OCI-LY1 (cell line): ENCODE results near the gene CD226.

Experiments used
- CTCF ChIP-seq: fragments of 200-600 bp; sonication (generic), shearing (Covaris generic); IDR thresholded peaks from 2 replicates; pipeline ENCODE4 v1.5.1; 2017; ENCODE audit warnings: mild to moderate bottlenecking, antibody characterized with exemption, low read length, moderate library complexity, mixed read lengths
- EZH2 ChIP-seq: fragments of 200-600 bp; sonication (generic), shearing (Covaris generic); IDR thresholded peaks from 2 replicates; pipeline ENCODE4 v1.8.0; 2017; ENCODE audit warnings: borderline replicate concordance, mixed run types, mild to moderate bottlenecking, antibody characterized with exemption, low read length, moderate library complexity, mixed read lengths

GRCh38 chr18:69887256-69887655 lies 60.4 kb downstream of the CD226 start:
- TF ChIP-seq CTCF: no peak
- TF ChIP-seq EZH2: no peak
